Stimulated activated naive CD4-positive, alpha-beta T cell (primary cell): ENCODE measurements around the gene DUSP16.
"Not testable (repeated sequence)": the region's sequence is repeated elsewhere in the genome, so short reads cannot be mapped to it uniquely, and the experiment has no call there.

Source experiments
- DNase-seq, 6 experiments: peaks; one replicate each; lab custom pipeline; 2025; lab: John Stamatoyannopoulos, UW

DUSP16 gene

DNA sequence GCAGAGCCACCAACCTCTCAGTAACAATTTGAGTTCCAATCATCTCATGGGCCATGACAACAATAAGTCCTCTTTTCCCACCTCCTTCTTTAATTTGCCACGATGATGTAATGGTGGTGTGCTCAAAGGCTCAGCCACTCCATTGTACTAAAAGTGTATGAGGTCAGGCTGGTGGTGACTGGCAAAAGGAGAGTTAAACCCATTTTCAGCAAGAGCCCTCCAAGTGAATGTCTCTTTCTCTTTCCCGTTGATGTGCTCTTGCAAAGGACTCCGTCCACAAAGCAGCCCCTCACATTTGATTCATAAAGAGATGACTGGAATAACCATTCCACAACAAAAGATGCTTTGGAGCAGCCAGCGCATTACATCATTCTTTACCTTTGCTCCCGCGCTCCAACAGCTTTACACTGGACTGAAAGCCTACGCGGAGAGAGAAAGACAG, 41.6 kb downstream of the DUSP16 start:
- DNase-seq = no peak

DNA sequence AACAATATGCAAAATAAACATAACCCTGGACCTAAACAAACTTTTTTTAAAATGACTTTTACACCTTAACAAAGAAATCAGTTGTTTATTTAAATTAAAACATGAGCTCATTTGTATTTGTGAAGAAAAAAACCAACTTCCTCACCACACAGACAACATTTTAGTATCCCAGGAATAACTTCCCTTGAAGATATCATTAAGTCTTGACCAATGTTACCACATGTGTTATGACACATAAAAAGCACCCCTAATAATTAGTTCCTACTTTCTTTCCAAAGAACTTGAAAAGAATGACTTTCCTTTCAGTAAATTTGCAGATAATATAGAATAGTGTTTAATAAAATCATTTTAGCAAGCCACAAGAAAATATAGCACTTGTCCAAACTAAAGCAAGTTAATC, 42.4 kb downstream of the DUSP16 start:
- no peak for DNase-seq

DNA sequence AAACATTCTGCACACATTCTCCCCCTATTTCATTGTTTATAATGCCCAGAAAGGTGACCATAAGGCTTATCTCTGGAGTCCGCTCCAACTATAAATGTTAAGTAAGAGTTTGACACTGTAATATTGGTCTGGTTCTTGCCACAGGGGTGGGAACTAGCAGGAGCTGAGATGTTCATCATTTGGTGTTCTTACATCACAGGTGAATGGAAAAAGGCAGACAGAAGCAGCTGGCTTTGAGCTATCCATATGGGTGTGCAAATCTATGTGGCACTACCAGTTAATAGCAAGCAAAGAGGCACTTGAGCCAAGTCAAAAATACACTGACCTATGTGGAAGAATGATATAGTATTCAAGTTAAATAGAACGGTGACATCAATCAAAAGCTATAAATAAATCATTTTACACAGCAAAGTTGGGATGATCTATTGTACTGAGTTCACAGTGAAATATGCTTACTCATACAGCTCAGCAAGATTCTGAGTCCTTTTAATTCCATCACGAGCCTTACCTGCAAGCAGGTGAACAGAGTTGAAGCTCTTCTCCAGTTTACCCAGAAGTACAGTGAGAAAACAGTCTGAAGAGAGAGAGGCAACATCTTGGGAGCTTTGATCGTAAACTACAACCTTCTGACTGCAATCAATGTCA, 43.2 kb downstream of the DUSP16 start:
- DNase-seq = no peak

DNA sequence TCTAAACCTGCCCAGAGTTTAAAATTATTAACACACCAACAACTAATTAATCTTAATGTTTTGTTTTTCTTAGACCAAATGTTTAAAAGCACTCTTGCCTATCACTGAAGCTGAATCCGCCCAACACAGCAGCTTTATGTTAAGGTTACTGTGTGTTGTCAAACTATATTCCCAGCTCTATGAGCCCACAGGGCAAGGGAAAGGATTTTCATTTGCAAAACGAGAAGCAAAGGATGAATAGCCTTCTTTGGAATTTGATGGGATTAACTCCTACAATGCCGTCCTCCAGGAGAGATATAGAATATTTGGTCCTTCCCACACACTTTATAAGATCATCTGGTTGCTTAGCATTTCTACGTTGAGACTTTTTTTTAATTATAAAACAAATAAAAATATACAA, 43.7 kb downstream of the DUSP16 start:
- DNase-seq = no peak

DNA sequence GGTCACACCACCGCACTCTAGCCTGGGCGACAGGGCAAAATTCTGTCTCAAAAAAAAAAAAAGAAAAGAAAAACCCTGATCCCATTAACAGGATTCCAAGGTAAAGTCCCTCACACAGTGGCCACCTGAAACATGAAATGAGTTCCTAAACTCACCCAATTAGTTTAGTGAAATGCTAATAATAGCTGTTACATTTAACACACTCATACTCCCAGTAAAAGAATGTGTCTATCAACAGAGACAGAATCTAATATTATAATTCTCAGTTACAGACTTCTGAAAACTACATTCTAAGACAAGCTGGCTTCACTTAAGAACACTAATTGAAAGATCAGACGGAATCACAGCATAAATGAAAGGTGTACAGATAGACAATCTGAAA, 44.2 kb downstream of the DUSP16 start:
- DNase-seq = no peak

DNA sequence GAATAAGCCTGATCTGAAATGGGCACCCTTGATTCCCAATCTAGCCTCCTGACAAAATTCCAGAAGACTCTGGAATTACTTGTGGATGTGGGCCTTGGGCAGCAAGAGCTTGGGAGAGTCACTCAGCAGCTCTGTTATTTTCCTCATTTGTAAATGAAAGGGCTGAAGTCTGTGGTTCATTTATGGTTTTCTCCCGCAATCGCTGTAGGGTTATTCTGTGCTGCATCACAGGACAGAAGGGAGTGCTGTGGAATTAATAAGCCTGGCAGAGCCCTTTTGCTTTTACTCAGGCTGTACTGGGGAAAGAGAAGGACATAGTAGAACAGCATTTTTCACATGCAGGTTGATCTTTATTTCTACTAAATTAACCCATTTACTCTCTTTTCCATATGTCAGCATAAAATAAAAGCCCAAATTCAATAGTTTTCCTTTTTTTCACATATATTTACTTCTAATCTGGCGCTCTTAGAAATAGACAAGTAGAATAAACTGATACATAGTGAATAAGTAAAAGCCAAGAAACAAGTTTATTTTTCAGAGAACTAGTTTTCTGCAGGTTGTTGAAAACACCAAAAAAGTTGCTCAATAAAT, 49.2 kb downstream of the DUSP16 start:
- DNase-seq = no peak

DNA sequence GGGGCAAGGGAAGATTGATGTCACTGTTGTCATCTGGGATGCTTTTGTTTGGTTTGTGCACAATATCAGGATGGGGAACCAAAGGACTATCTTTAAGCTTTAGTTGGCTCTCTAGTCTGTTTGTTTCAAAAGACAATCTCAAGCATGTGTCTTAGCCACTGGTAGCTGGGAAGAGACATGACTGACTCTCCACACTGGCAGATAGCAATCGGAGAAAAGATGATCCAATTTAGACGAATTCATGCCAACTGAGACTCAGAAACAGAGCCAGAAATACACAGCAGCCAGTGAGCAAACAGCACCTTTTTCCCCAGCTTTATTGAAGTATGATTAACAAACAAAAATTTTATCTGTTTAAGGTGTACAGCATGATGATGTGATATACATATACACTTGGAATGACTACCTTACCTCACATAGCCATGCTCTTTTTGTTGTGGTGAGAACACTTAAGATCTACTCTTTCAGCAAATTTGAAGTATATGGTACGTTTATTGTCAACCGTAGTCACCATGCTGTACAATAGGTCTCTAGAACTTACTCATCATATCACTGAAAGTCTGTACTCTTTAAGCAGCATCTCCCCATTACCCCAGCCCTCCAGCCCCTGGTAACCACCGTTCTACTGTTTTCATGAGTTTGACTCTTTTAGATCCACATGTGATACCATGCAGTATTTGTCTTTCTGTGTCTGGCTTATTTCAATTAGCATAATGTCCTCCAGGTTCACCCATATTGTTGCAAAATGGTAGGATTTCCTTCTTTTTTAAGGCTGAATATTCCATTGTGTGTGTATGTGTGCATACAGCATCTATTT, 50.6 kb downstream of the DUSP16 start:
- no peak for DNase-seq

DNA sequence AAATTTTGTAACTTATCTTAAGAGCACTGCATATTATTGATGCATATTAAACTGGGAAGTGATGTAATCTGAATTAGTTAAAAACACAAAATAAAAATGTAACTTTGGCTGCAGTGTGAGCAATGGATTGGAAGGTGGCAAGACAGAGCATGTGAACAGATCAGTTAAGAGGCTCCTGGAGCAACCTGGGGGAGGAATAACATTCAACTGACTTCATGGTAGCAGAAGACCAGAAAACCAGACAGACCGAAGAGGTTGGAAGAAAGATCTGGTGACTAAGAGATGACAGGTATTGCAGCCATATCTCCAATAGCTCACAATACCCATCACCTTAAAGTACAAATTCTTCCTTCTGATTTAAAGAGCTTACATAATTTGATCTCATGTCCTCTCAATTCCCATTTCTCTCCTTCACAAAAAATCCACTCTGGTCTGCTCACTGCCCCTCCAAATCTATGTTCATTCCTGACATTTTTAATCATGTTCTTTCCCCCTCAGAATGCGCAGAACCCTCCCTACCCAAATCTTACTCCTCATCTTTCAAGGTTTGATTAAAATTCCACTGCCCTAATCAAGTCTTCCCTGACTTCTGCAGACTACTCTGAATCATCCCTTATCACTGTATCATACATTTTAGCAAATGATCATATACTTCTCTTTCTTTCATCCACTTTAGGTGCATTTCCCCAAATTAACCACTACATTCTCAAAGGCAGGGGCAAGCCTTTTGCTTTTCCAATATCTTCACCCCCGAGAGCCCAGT, 51.5 kb downstream of the DUSP16 start:
- DNase-seq = no peak

DNA sequence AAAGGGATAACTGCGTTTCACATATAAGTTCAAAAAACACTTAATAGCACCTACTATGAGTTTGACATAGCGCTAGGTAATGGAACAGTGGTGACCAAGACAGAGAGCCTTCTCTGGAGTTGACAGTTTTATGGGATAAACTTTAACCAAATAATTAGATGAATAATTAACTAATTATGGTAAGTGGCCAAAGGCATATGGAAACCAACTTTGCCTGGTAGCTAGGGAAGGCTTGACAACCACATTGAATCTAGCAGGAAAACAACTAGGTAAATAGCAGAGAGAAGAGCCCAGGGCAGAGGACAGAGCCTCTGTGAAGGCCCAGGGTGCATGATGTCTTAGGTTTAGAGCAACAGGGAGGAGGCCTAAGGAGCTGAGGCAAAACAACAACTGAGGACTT, 52.1 kb downstream of the DUSP16 start:
- DNase-seq = no peak

DNA sequence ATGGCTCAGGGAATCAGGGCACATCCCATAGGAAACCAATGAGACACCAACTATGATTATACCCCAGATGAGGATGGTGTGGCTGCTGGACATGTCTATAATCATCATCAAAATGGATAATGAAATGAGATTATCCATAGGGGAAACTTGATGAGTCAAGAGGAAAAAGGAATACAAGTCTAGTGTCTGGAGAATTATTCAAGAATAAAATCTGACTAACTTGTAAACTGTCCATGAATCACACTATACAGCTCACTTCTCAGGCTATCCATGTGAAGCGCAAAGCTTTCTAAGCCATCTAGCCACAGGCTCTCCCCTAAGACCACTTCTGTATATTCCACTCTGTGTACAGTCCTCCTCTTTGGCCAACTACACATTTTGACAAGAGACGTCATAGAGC, 52.5 kb downstream of the DUSP16 start:
- no peak for DNase-seq

DNA sequence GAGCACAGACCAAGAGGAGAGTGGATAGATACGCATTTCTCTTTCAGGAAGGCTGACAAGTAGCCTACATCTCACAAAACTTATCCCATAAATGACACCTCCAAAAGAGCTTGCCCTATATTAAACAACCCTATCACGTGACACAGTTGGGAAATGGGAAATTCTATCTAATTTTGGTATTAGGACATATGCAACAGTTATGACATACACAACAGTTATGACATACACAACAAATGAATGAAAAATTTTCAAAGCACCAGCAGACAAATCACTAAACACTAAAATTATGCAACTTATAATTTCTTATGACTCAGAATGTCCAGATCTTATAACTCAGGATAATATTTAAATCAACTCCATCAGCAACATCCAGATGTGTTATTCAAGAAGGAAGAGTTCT, 54.1 kb downstream of the DUSP16 start:
- DNase-seq = no peak

DNA sequence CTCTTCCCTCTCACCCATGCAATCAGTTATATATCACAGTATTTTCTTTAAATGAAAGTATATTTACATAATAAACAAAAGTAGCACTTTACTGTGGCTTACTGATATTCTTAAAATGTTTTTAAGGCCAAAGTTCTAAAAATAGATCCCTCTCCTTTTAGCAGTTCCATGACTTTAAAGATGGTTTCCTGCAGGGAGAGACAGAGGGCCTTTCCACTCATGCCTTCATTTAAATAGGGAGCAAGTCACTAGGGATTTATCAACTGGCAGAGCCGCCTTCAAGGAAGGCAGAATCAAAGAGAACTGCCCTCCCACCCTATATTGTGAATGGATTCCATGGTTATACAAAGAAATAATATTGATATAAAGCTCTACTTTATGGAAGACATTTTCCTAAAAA, 55.5 kb downstream of the DUSP16 start:
- no peak for DNase-seq

DNA sequence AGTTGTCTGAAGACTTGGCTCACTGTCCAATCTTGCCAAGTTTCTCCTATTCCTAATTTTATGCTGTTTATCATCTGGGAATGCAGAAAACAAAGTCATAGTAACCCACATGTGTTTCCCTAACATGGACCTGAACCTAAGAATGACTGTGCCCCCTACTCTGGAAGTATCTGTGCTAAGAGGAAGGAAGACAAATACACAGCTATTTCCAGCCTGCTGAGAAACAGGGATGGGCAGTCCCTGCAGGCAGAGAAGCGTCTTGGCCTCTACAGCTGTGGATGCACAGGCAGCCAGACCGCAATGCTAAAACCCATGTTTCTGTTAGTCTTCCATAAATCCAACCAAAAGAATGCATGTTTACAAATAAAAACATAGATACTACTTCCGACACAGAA, 56.2 kb downstream of the DUSP16 start:
- no peak for DNase-seq

DNA sequence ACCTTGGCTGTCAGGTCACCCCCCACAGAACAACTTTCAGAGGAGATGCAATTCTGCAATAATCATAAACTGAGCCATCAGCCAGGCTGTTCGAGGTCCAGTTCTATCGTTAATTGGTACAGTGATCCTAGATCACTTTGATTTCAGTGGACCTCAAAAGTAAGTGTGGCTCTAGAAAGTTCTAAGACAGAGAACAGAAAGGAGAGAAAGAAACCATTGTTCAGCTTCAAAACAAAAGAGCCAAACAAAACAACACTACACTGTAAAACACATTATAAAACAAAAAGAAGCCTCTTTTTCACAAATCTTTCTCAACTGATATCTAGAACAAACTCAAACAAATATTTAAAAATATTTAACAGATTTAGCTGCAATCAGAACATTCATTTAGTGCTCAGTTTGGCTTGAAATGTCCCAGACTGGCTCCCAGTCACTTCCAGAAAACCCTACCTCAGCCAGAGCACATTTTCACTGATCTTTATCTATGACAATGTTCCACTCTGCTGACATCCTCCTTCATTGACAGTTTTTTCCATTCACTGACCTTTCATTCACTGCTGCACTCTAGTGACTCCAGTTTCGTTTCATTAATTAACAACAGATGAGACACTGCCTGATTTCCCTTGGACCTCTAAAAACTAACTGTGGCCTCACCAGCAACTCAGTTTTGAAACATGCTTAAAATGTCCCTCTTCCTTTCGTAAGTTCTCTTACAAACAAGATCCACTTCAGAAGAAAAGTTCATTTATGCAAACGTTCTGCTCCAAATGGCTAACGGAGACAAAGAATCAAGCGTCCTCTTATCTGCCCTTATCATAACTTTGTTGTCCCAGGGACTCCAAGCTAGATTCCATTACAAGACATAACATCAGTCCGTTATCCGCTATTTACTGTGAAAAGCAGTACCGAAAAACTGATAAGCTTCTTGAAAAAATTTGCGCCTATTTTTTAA, 56.8 kb downstream of the DUSP16 start:
- no peak for DNase-seq

DNA sequence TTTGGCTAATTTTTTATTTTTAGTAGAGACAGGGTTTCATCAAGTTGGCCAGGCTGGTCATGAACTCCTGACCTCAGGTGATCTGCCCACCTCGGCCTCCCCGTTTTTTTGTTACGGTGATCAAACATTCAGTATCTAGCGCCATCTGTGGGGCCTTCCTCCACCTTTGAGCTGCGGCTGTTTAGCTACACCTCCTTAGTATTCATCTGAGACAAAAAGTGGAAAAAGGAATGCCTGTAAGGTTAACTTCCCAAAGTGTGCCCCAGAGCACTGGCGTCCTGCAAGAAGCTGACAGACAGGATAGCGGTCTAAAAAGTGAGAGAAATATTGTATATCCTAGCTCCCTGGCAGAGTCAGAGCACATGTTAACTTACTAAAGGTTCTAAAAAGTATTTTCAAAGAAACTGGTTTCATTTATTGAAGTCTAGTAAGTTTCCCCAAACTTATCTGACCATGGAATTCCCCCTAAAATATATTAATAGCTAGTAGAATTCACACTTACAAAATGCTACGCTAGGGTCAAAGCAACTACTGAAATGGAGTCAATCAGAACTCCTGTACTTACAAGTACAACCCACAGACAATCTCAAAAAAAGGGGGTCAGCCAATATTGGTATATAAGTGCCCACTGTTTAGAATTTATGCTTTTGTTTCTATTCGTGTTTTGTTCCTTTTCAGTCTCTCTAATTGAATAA, 59.1 kb downstream of the DUSP16 start:
- no peak for DNase-seq

DNA sequence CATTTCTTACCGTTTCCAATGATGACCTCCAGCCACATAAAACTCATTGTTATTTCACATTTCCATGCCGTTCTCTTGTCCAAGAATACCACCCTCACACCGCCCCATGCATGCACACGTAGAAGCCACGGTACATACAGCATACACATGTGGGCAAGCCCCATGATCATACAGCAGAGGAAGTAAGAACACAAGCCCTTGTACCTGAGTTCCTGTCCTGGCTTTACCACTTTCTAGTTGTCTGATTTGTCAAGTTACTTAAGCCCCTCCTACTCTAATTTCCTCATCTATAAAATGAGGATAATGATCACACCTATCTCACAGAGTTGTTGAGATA, 59.9 kb downstream of the DUSP16 start:
- no peak for DNase-seq

DNA sequence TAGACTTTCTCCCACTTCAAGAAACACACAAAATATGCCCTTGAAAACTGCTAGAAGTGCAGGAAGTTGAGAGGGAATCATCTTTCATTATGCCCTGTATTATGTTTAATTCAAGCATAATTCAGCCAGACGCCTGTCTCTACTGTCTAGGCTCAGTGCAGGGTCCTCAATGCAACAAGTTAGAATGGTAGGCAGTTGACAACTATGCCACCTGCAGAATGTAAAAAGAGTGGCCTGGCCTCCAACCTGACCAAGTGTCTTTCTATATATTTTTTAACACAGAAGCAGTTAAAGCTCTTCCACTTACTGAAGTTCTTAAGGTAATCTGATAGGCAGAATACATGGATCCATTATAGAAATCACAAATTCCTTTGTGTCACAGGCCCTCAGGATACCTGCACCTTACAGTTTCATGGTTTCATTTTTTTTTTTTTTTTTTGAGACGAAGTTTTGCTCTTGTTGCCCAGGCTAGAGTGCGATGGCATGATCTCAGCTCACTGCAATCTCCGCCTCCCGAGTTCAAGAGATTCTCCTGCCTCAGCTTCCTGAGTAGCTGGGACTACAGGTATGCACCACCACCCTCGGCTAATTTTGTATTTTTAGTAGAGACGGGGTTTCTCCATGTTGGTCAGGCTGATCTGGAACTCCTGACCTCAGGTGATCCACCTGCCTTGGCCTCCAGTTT, 60.4 kb downstream of the DUSP16 start:
- not testable (repeated sequence) for DNase-seq

DNA sequence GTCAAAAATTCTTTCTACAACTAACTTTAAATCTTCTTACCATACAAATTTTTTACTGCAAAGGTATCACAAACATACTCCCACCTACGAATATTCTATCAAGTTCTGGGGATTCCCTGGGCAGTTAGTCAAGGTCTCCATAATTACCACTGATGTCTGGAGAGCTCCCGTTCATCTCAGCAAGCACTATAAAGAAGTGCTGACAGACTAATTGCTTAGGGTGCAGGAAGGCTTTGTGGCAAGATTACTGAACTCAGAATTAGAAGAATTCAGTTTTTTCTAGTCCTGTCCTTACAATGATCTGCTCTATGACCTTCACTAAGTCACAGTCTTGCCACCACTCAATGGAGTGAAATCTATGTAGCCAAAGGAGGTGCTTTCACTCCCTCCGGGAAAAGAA, 61.5 kb downstream of the DUSP16 start:
- DNase-seq = no peak

DNA sequence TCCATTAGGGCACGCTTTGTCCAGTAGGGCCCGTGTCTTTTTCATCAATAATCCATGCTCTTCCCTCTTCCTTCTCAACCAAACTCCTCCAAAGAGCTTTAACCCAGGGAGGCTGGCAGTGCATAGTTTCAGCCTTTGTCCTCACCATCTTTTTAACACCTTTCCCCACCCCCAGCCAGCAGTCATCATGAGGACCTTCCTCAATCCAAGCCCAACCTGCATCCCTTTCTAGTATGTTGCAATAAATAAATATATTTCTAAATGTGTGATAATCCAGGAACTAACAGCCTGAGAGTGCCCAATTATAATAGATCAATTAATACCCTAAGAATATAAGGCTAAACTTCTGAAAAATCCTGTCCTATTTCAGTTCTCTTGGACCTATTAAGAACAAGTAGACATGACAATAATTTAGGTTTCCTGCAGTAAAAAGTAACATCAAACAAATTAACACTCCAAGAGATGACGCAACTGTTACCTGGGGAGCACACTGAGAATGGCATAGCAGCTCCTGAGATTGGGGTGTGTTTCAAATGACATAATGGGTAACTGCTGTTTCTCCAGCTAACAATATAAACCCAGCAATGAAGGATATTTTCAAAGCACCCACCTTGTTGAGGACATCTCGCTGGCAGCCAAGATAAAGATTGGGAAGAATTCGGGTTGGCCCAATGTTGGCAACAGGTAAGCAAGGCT, 62.6 kb downstream of the DUSP16 start:
- no peak for DNase-seq

DNA sequence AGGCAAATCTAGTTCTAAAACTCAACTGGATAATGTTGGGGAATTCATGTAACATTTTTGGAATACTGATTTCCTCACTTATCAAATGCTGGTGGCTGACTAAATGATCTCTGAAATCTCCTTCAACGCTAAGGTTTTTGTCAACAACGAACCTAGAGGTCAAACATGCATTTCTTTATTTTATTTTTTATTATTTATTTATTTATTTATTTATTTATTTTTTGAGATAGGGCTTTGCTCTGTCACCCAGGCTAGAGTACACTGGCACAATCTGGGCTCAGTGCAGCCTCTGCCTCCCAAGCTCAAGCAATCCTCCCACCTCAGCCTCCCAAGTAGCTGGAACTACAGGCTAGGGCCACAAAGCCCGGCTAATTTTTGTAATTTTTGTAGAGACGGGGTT, 64.5 kb downstream of the DUSP16 start:
- no peak for DNase-seq
